CD4-positive, alpha-beta memory T cell (primary cell): ENCODE data around the gene ENPP7. TPM values are rescaled to one million over a fixed set of nuclear protein-coding genes. Genes with fewer than 3 reads are reported as not detected.
A peak's percentile ranks its signal among the peaks of the same experiment; 100 is the strongest.

ENCODE experiments used
- CTCF ChIA-PET: fragments of 350-600 bp; sonication (Branson Sonifier 250); formaldehyde crosslinking; loops from one replicate; lab custom pipeline; 2021; ENCODE audit warnings: inconsistent platforms; ENCODE audit not compliant: partially characterized antibody; lab: Charles Lee
- POLR2A ChIA-PET: fragments of 350-600 bp; sonication (Branson Sonifier 250); formaldehyde crosslinking; loops from one replicate; lab custom pipeline; 2021; ENCODE audit not compliant: partially characterized antibody; lab: Charles Lee
- DNase-seq, 5 donors: peaks; one replicate each; pipeline versions ENCODE4 v3.0.0 to v3.0.0-alpha.2; 2020 to 2022; ENCODE audit warnings: mixed read lengths in 1 of 5
- H3K27ac ChIP-seq: one replicate; pipeline ENCODE4 v1.7.0; 2013; ENCODE audit warnings: low read depth, low read length
- H3K27me3 ChIP-seq: 2 replicates; pipeline ENCODE4 v1.7.0; 2013; ENCODE audit warnings: mild to moderate bottlenecking, low read length, moderate library complexity; ENCODE audit not compliant: insufficient read depth
- H3K36me3 ChIP-seq: 2 replicates; pipeline ENCODE4 v1.7.0; 2013; ENCODE audit warnings: mild to moderate bottlenecking, low read length, moderate library complexity; ENCODE audit not compliant: insufficient read depth
- H3K4me1 ChIP-seq: 2 replicates; pipeline ENCODE4 v1.7.0; 2013; ENCODE audit warnings: mild to moderate bottlenecking, low read length, moderate library complexity; ENCODE audit not compliant: insufficient read depth
- H3K4me3 ChIP-seq, 2 donors: one replicate each; pipeline ENCODE4 v1.7.0; 2013; ENCODE audit warnings: low read length in 2 of 2, mild to moderate bottlenecking in 1 of 2
- H3K9me3 ChIP-seq, 2 donors: one replicate each; pipeline ENCODE4 v1.7.0; 2013; ENCODE audit warnings: low read length in 2 of 2, control low read depth in 1 of 2; ENCODE audit not compliant: control insufficient read depth in 1 of 2
- H3K27ac Mint-ChIP-seq, 7 donors: one replicate each; pipeline ENCODE4 v1.8.0; 2020 to 2021; ENCODE audit warnings: mixed read lengths in 7 of 7, mild to moderate bottlenecking in 6 of 7, inconsistent platforms in 3 of 7, moderate library complexity in 3 of 7
- H3K27me3 Mint-ChIP-seq, 2 donors: one replicate each; pipeline ENCODE4 v1.8.0; 2020 to 2021; ENCODE audit warnings: mixed read lengths in 2 of 2
- H3K36me3 Mint-ChIP-seq, 2 donors: one replicate each; pipeline ENCODE4 v1.8.0; 2020 to 2021; ENCODE audit warnings: mixed read lengths in 2 of 2, inconsistent platforms in 1 of 2, mild to moderate bottlenecking in 1 of 2
- H3K4me1 Mint-ChIP-seq, 4 donors: one replicate each; pipeline ENCODE4 v1.8.0; 2020 to 2021; ENCODE audit warnings: mixed read lengths in 4 of 4, mild to moderate bottlenecking in 1 of 4
- H3K4me3 Mint-ChIP-seq, 8 donors: one replicate each; pipeline ENCODE4 v1.8.0; 2020 to 2021; ENCODE audit warnings: mixed read lengths in 8 of 8, mild to moderate bottlenecking in 7 of 8, moderate library complexity in 6 of 8, inconsistent platforms in 3 of 8
- H3K9me3 Mint-ChIP-seq, 8 donors: one replicate each; pipeline ENCODE4 v1.8.0; 2020 to 2021; ENCODE audit warnings: mixed read lengths in 8 of 8, mild to moderate bottlenecking in 5 of 8, inconsistent platforms in 3 of 8, moderate library complexity in 1 of 8
- intact Hi-C: fragments of 100-400 bp; cut with micrococcal nuclease; formaldehyde crosslinking; loops from one replicate; pipeline ENCODE4 v1.15.1; 2023
- polyA plus RNA-seq, 2 donors: library from polyadenylated mRNA; unstranded; fragments of 300-500 nt; fragmentation: Illumina TruSeq; gene quantifications; one replicate each; pipeline ENCODE4 v1.2.3, GENCODE V29; 2021
- total RNA-seq, 2 experiments: library from RNA; stranded (reverse); gene quantifications; one replicate each; pipeline ENCODE4 v1.2.3, GENCODE V29; 2021

ENPP7 gene
- total RNA-seq (under 1 TPM in 1 of 2 experiments, not detected in 1; 0.20 TPM), polyA plus RNA-seq (under 1 TPM in 1 of 2 donors, not detected in 1; 0.15 TPM)

GRCh38 chr17:79730769-79731483 is at the start of gene ENPP7:
Gene ENPP7 (plus strand): TSS chr17:79730943. CDS start chr17:79731140, 197 bp downstream.
- DNase-seq = no peak
- peak within 1 kb of the TSS in 1 of 7 donors; percentile 85 for H3K27ac Mint-ChIP-seq
- peaks cover 0 to 3% (median 0%) of the 10 kb centered on the region in 8 donors for H3K9me3 Mint-ChIP-seq
- ChIA-PET CTCF (no interaction called here), POLR2A (no interaction called here)
- peak within 1 kb of the TSS in 1 of 8 donors; percentile 50 for H3K4me3 Mint-ChIP-seq
- H3K4me3 ChIP-seq = no peak within 1 kb of the TSS
- intact Hi-C loops = no loop called here
- peaks cover 0 to 3% of the 10 kb centered on the region in 2 donors for H3K27me3 Mint-ChIP-seq
- no peaks in the 10 kb centered on the region for H3K27me3 ChIP-seq
- H3K9me3 ChIP-seq = no peaks in the 10 kb centered on the region
- H3K4me1 ChIP-seq = peaks cover 19% of the 10 kb centered on the region
- H3K4me1 Mint-ChIP-seq = peaks cover 7 to 38% (median 23%) of the 10 kb centered on the region in 4 donors
- H3K36me3 Mint-ChIP-seq = no peaks in the 10 kb centered on the region
- no peaks in the 10 kb centered on the region for H3K36me3 ChIP-seq
- no peak within 1 kb of the TSS for H3K27ac ChIP-seq

- Mint-ChIP-seq H3K4me1 (no peaks in the 10 kb centered on the region), H3K36me3 (no peaks in the 10 kb centered on the region), H3K4me3 (no peak overlapping the region), H3K27me3 (peaks cover 16 to 32% of the 10 kb centered on the region in 2 donors), H3K27ac (no peak overlapping the region), H3K9me3 (no peaks in the 10 kb centered on the region)
- H3K4me1 ChIP-seq = no peaks in the 10 kb centered on the region
- POLR2A ChIA-PET = no interaction called here
- no peak overlapping the region for H3K27ac ChIP-seq
- H3K27me3 ChIP-seq = no peaks in the 10 kb centered on the region
- DNase-seq = no peak
- CTCF ChIA-PET = no interaction called here
- no peaks in the 10 kb centered on the region for H3K9me3 ChIP-seq
- H3K36me3 ChIP-seq = no peaks in the 10 kb centered on the region
- intact Hi-C loops = no loop called here
- H3K4me3 ChIP-seq = no peak overlapping the region
Observed at GRCh38 chr17:79681101-79681621, 49.6 kb upstream of the ENPP7 start.

DNA sequence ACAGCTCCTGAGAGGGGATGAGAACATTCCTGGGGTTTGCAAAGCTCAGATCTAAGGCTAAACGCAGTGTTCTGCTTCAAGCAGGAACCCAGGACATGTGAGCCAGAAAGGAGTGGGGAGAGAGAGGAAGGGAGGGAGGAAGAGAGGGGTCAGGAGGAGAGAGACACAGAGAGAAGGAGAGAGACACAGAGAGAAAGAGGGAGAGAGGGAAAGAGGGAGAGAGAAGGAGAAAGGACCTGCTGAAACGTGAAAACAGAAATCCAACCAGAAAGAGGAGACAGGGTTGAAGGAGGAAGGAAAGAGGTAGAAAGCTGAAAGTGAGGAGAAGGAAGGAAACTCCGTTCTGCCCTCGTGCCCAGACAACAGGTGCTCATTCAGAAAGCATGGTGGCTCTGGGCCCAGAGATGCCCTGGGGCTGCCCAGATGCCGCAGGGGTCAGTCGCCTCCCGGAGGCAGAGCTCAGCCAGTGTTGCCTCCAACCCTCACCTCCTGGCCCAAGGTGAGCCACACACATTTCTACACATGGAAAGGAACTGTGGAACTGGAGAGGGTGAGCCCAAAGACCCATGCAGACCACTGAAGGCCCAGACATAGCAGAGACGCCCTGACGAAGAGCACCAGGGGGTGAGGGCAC is 49.0 kb upstream of the ENPP7 start:
- no peak overlapping the region for H3K27ac Mint-ChIP-seq
- POLR2A ChIA-PET = no interaction called here
- CTCF ChIA-PET = no interaction called here

GRCh38 chr17:79683365-79683764 is 47.4 kb upstream of the ENPP7 start:
- Mint-ChIP-seq H3K36me3 (no peaks in the 10 kb centered on the region), H3K4me1 (no peaks in the 10 kb centered on the region), H3K9me3 (no peaks in the 10 kb centered on the region), H3K27ac (no peak overlapping the region), H3K4me3 (no peak overlapping the region), H3K27me3 (peaks cover 17 to 30% of the 10 kb centered on the region in 2 donors)
- no peaks in the 10 kb centered on the region for H3K36me3 ChIP-seq
- no peak for DNase-seq
- no peaks in the 10 kb centered on the region for H3K4me1 ChIP-seq
- H3K27me3 ChIP-seq = no peaks in the 10 kb centered on the region
- ChIA-PET CTCF (no interaction called here), POLR2A (no interaction called here)
- no peak overlapping the region for H3K27ac ChIP-seq
- no peaks in the 10 kb centered on the region for H3K9me3 ChIP-seq
- intact Hi-C loops = no loop called here
- no peak overlapping the region for H3K4me3 ChIP-seq

More for the DNA sequence above, 49.0 kb upstream of the ENPP7 start:
- Histone ChIP-seq H3K9me3 (no peaks in the 10 kb centered on the region), H3K4me1 (no peaks in the 10 kb centered on the region), H3K27ac (no peak overlapping the region), H3K36me3 (no peaks in the 10 kb centered on the region), H3K27me3 (no peaks in the 10 kb centered on the region), H3K4me3 (no peak overlapping the region)
- H3K36me3 Mint-ChIP-seq = no peaks in the 10 kb centered on the region
- no peak for DNase-seq
- H3K4me3 Mint-ChIP-seq = no peak overlapping the region
- no peaks in the 10 kb centered on the region for H3K4me1 Mint-ChIP-seq
- intact Hi-C loops = no loop called here
- H3K27me3 Mint-ChIP-seq = peaks cover 13 to 30% of the 10 kb centered on the region in 2 donors
- no peaks in the 10 kb centered on the region for H3K9me3 Mint-ChIP-seq

DNA sequence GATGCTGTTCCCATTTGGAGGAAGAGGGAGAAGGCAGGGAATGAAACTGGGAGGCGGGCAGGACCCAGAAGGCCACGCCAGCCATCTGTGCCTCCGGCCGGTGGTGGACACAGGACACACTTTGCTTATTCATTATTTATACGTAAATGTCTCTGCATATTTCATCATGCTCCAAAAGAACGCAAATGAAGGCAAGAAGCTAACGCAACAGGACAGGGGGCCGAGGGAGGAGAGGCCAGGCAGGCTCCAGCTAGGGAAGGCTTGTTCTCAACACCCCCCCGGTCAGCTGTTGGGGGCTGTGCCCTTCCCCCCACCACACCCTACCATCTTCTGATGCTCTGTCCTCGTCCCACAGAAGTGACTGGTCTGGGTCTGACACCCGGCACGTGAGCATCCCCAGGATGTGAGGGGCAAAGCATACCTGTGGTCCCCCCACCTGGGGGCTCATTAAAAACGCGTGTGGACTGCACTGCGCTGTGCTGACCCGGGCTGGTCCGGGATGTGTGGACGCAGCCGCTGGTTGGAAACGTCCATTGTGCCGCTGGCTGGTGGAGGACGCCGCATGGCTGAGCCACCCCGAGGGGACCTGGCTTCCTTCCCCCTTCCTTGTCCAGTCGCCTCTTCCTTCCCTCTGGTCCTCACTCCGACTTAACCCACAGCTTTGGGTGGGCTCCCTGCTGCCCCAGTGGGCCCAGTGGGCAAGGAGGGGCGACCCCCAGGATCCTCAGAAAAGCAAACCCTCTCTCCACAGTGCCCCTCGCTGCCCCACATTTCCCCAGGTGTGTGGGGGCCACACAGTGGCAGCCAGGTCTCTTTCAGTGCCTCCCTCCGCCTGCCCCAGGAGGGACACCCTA is 46.4 kb upstream of the ENPP7 start:
- H3K27me3 ChIP-seq = no peaks in the 10 kb centered on the region
- H3K27ac ChIP-seq = no peak overlapping the region
- no peaks in the 10 kb centered on the region for H3K4me1 Mint-ChIP-seq
- POLR2A ChIA-PET = interaction anchor here (0.6 kb wide), 1 partner anchor 44 kb away, joined by 4 read pairs; no protein-coding TSS in a partner anchor
- no peaks in the 10 kb centered on the region for H3K36me3 Mint-ChIP-seq
- no peak for DNase-seq
- intact Hi-C loops = no loop called here
- H3K4me3 ChIP-seq = no peak overlapping the region
- H3K9me3 Mint-ChIP-seq = no peaks in the 10 kb centered on the region
- no peaks in the 10 kb centered on the region for H3K9me3 ChIP-seq
- CTCF ChIA-PET = no interaction called here
- no peak overlapping the region for H3K4me3 Mint-ChIP-seq
- no peak overlapping the region for H3K27ac Mint-ChIP-seq
- H3K4me1 ChIP-seq = no peaks in the 10 kb centered on the region
- peaks cover 17 to 30% of the 10 kb centered on the region in 2 donors for H3K27me3 Mint-ChIP-seq
- no peaks in the 10 kb centered on the region for H3K36me3 ChIP-seq

DNA sequence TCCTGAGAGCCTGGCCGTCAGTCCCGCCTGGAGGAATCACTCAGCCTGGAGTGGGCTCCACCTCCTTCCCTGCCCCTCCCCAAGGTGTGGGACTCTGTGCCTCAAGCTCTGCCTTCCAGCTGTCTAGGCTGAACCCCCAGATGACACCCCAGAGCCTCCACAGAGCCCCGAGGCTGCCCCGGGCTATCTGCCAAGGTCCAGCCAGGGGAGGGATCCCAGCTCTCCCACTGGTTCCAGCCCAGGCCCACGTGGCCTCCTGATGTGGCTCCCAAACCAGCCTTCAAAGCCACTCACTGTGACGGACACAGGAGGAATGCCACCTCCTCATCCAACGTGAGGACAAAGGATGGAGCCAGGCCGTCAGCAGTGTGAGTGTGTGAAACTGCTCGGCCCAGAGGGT is 45.6 kb upstream of the ENPP7 start:
- H3K4me1 ChIP-seq = no peaks in the 10 kb centered on the region
- ChIA-PET CTCF (no interaction called here), POLR2A (no interaction called here)
- Mint-ChIP-seq H3K4me3 (no peak overlapping the region), H3K4me1 (no peaks in the 10 kb centered on the region), H3K36me3 (no peaks in the 10 kb centered on the region), H3K9me3 (no peaks in the 10 kb centered on the region), H3K27me3 (peaks cover 16 to 28% of the 10 kb centered on the region in 2 donors), H3K27ac (no peak overlapping the region)
- no peak for DNase-seq
- intact Hi-C loops = no loop called here
- no peak overlapping the region for H3K4me3 ChIP-seq
- no peaks in the 10 kb centered on the region for H3K9me3 ChIP-seq
- no peaks in the 10 kb centered on the region for H3K27me3 ChIP-seq
- H3K27ac ChIP-seq = no peak overlapping the region
- no peaks in the 10 kb centered on the region for H3K36me3 ChIP-seq

GRCh38 chr17:79686476-79686875 is 44.3 kb upstream of the ENPP7 start:
- POLR2A ChIA-PET = no interaction called here
- Mint-ChIP-seq H3K4me3 (no peak overlapping the region), H3K4me1 (no peaks in the 10 kb centered on the region), H3K36me3 (no peaks in the 10 kb centered on the region), H3K27ac (no peak overlapping the region), H3K27me3 (peaks cover 12 to 22% of the 10 kb centered on the region in 2 donors), H3K9me3 (peaks cover 0 to 2% (median 0%) of the 10 kb centered on the region in 8 donors)
- intact Hi-C loops = no loop called here
- H3K27me3 ChIP-seq = no peaks in the 10 kb centered on the region
- H3K9me3 ChIP-seq = no peaks in the 10 kb centered on the region
- DNase-seq = no peak
- CTCF ChIA-PET = no interaction called here
- no peak overlapping the region for H3K4me3 ChIP-seq
- no peaks in the 10 kb centered on the region for H3K4me1 ChIP-seq
- no peak overlapping the region for H3K27ac ChIP-seq
- H3K36me3 ChIP-seq = no peaks in the 10 kb centered on the region
